ENCODE results near the gene FBXO15.

The FBXO15 gene

GRCh38 chr18:74153793-74154192 lies 6.2 kb upstream of the FBXO15 start:
- no peak for DNase-seq (ENCODE audit: low read depth)

DNA sequence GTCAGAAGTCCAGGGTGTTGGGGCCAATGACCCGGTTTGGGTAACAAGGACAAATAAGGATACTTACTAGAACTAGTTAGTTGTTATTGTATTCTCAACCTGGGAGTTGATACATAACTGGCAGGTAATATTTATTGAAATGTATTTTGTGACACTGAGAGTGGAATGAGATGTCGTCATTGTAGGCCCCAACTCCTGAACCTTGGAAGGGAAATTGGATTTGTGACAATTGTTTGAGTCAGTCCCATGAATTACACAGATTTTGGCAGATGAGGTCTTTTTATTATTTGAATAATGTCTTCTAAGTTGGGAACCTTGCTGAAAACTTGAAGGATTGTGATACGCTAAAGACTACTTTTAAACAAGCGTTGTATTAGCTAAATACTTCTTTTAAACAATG lies 5.7 kb upstream of the FBXO15 start:
- no peak for DNase-seq (ENCODE audit: low read depth)

- no peak for DNase-seq (ENCODE audit: low read depth)
These were observed 5.2 kb upstream of the FBXO15 start for GRCh38 chr18:74152857-74153256.

DNA sequence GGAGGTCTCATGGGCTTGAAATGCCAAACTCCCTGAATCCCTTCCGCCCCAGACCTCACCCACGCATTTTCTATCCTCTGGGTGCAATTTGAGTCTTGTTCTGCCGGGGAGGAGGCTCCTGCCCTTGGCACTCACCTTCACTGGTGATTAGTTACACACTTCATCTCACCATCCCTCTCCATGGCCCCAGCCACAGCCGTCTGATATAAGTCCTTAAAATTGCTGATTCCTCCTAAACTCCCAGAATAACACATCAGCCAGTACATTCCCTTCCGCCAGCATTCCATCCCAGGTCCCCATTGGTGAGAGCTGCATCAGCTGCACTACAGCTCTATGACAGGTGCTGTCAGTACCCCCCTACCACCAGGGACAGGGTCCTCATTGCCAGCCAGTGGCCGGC lies 4.6 kb upstream of the FBXO15 start:
- no peak for DNase-seq (ENCODE audit: low read depth)

- no peak for DNase-seq (ENCODE audit: low read depth)
These were observed 2.2 kb upstream of the FBXO15 start for GRCh38 chr18:74149878-74150277.

DNA sequence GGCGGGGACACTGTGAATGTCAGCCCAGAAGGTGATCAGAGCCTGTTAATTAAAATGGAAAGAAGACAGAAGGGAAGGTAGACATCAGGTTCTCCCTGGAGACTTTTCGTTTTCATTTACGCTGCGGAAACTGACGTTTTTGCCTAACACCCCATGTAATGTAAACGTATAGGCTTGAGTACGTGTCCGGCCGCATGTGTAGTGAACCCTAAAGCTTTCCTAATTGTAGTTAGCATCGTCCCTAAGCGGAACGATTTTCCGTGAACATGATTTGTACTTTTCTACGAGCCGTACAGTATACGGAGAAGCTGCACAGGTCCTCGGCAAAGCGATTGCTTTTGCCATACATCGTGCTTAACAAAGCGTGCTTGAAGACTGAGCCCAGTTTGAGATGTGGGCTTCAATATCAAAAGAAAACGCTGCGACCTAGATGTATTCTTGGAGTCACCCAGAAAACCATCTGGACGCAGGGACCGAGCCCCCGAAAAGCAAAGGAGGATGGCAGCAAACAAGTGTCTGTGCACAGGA lies 973 bp upstream of the FBXO15 start:
- DNase-seq (ENCODE audit: low read depth) = no peak

DNA sequence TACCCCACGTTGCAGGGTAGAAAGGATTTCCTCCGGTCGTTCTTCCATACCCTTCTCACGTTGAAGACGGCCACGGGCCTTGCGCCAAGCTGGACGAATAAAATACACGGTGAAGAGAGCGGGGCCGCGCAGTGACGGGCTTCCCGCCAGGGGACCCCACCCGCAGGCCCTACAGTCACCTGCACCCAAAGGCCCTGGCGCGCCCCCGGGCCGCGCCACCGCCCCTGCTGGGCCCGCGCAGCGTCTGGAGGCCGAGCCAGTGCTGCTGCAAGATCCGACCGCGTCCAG lies 199 bp downstream of the FBXO15 start:
- DNase-seq (ENCODE audit: low read depth) = no peak

DNA sequence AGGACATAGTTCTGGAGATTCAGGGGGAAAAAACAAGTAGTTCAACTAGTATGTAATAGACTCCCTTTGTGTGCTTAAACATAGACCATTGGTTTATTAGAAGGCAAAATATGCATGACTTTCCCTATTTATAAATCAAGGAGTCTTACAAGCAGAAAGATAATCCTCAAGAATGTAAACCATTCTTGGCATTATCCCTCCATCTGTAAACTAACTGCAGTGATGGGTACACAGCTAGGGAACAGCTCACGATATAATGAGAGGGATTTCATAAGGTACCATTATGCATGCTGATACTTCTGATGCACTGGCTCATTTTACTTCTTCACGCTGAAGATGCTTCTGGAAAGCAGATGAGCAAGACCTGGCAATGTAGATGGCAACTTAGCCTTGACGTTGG lies 878 bp downstream of the FBXO15 start:
- DNase-seq (ENCODE audit: low read depth) = no peak

DNA sequence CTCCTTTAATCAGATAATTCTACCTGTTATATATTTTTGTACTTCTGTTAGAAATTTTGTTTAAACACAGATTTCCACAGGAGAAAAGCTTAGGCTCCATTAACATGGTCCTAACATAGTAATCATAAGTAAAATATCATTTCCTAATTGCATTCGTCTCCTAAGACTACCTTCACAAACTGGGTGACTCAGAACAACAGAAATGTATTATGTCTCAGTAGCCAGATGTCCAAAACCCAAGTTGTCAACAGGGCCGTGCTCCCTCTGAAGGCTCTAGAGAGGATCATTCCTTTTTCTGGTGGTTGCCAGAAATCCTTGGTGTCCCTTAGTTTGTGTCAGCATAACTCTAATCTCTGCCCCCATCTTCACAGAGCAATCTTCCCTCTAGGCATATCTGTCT lies 5.4 kb downstream of the FBXO15 start:
- DNase-seq (ENCODE audit: low read depth) = no peak

GRCh38 chr18:74141667-74142066 lies 6.0 kb downstream of the FBXO15 start:
- DNase-seq (ENCODE audit: low read depth) = no peak

DNA sequence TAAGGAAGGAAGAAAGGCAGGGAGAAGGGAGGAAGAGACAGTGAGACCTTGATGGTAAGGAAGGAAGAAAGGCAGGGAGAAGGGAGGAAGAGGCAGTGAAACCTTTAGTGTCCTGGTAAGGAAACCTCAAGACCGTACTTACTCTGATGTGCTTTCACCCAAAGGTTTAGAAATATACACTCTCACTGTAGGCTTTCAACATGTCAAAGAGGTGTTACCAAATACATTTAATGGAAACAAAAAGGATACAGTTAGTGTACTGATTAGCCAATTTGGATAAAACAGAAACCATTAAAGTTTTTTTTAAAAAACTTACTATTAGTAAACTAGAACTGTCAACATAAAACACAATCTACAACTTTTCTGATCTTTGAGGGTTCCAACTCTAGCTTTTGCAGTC lies 7.1 kb downstream of the FBXO15 start:
- DNase-seq (ENCODE audit: low read depth) = no peak

- DNase-seq (ENCODE audit: low read depth) = peak; percentile 18
These were observed 7.7 kb downstream of the FBXO15 start for GRCh38 chr18:74139888-74140287.

DNA sequence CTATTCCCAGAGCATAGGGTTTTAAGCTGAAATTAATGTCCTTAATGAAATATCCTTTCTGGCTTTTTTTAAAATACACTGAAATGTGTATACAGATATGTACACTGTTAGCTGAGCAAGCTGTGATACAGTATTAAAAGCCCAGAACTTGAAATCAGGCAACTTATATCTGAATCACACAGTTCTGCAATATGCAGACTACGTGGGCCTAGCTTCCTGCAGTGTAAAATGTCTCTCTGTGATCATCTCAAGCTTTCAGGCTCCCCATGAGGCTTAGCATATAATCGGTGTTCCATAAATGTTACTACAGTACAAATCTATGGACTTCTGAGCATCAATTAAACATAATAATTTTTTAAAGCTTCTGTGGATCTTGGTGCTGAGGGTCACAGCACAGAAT lies 8.2 kb downstream of the FBXO15 start:
- DNase-seq (ENCODE audit: low read depth) = no peak

DNA sequence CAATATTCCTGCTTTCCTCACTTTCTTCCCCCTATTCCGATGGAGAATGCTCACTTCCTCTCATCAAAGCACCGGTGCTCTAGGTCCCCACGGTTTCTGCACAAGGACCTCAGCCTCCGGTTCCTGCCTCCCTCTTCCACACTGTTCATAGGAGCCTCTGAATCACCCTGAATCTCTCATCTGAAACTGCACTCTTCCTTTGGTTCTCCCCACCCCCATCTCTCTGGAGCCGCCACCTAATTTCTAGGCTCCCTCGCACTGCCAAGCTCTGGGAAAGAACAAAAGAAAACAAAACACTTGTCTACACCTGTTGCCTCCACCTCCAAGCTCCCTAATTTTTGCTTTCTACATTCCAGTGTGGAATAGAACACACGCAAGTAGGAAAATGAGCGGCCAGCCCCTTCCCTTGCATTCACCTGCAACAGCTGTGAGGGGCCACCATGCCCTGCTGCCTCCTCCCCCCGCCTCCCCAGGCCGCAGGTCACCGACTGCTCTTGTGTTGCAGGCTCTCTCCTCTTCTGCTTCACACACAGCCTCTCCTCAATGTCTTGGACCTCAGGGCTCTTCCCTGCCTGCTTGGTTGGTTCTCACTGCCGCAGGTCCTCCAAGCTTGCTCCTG lies 9.6 kb downstream of the FBXO15 start:
- no peak for DNase-seq (ENCODE audit: low read depth)

DNA sequence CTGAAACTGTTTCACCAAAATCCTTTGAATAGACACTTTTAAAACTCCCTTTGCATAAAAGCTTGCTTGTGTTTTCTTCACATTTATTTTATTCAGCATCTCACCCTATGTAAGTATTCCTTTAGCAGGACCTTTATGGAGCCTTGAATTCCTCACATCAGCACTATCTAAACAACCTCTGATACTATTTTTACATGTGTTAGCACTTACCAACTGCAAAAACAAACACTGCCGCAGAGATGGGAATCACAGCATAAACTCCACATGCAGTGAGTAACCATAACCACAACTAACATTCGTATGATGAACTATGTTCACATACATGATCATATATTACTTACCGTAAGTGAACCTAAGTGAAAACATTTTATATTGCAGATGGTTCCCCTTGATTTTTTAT lies 15.4 kb downstream of the FBXO15 start:
- DNase-seq (ENCODE audit: low read depth) = no peak

DNA sequence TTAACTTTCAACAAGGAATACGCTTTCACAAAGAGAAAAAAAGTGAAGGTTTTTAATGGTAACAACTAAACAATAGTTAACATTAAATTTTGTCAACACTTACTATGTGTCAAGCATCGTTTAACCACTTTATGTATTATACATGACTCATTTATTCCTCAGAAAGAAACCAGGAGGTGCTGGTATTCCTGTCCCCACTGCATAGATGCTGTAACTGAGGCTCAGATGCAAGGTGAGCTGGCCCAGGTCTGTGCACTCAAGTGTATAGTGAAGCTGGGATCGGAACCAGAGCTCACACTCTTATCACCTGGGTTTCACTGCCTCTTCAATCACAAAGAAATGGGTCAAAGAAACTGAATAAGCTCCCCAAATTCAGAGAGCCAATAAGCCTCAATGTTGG lies 16.5 kb downstream of the FBXO15 start:
- DNase-seq (ENCODE audit: low read depth) = no peak

DNA sequence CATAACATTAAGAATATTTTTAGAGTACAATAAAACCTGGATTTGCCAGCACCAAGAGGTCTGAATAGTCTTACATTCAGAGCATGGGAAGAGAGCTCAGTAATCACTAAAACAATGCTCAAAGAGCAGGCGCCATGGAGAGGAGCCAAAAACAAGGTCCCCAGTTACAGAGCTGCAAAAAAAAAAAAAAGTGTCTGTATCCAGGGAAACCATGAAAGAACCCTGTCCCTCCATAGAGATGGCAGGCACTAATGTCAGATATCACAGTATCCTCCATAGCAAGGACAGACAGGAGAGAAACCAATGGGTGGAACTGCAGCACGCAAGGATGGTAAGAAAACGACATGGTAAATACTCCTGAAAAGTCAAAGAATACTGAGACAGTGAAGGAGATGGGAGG lies 19.5 kb downstream of the FBXO15 start:
- DNase-seq (ENCODE audit: low read depth) = no peak

DNA sequence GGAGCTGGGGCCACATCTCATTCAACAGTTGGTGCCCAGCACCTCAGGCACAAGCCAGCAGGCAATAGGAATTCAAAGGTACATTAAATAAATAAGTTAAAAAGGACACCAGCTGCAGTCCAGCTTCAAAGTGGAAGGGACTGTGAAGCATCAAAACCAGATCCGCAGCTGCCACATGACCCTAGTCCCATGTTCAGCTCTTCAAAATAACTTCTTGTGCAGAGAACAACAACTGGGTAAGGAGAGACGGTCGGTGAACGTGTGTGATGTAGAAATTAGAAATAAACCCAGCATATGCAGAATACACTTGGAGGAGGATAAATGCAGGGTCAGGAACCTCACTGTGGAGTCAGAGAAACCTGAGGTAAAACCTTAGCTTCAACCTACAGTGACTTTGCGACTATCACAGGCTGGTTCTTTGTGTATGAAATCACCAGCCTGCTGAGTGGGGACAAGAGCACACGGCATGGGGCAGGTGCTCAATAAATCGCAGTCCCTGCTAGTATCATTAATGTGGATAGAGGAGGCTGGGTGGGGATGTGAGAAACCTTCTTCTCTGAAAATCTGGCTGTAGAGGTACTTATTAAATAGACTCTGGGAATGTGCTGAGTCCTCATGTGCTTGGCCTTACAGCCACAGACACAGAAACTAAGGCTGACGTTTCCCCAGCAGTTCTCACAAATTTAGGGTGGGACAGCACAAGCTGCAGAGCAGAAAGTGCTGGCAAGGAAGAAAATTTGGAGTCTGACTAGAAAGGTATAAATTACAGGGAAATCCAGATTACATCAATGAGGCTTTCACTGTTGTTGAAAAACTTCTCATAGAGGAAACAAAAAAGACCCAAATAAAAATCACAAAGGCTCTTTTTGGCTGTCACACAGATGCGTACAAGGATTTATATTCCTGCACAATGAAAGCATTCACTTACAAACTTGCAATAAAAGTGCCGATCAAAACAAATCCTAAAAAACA lies 20.7 kb downstream of the FBXO15 start:
- DNase-seq (ENCODE audit: low read depth) = no peak

DNA sequence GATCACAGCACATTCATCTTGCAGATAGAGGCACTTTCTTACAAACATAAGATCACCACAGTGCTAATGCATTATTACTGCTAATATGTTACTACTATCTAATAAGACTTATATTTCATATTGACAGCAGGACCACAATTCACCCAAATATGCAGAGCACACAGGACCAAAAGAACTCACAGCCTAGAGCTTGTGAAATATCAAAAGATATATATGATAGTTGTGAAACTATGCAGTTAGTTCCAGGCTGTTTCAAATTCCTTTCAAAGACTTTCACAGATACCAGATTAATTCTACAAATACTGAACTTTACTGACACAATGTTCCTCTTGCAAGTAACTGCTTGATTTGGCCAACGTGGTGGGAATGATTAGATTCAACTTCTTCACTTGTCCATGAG lies 23.0 kb downstream of the FBXO15 start:
- no peak for DNase-seq (ENCODE audit: low read depth)

GRCh38 chr18:74123200-74123599 lies 24.4 kb downstream of the FBXO15 start:
- DNase-seq (ENCODE audit: low read depth) = no peak

GRCh38 chr18:74116633-74117554 lies 30.7 kb downstream of the FBXO15 start:
- DNase-seq (ENCODE audit: low read depth) = peak; percentile 38

DNA sequence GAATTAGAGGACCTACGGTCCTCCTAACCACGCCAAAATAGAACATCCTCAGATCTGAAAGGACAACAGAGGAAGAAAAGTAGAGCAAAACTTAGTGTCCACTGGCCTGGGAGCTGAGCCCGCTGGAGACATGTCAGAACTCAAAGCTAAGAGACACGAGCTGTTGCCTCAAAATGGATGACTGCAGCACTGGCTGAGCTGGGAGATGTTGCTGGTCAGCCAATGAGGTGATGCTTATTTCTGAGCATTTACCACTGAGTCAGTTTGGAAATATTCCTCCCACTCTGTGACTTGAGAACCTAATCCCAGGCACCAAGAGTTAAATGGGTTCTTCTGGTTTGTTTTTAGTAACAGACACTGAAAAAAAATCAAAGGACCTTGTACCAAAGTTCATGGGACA lies 32.6 kb downstream of the FBXO15 start:
- DNase-seq (ENCODE audit: low read depth) = peak; percentile 51

- peak; percentile 4 for DNase-seq (ENCODE audit: low read depth)
These were observed 33.5 kb downstream of the FBXO15 start for GRCh38 chr18:74114116-74114515.

Data from stromal cell of bone marrow (primary cell).